Activated CD4-positive, alpha-beta T cell treated with anti-CD3 and anti-CD28 coated beads, Interleukin-2, amount 50 U/mL, for 24 hours (primary cell): ENCODE measurements around the gene LRRC42.

ENCODE experiments used
- DNase-seq, 2 donors: peaks; one replicate each; pipeline ENCODE4 v3.0.0-alpha.2; 2020; ENCODE audit warnings: low read depth in 1 of 2, low spot score in 1 of 2

Gene LRRC42

DNA sequence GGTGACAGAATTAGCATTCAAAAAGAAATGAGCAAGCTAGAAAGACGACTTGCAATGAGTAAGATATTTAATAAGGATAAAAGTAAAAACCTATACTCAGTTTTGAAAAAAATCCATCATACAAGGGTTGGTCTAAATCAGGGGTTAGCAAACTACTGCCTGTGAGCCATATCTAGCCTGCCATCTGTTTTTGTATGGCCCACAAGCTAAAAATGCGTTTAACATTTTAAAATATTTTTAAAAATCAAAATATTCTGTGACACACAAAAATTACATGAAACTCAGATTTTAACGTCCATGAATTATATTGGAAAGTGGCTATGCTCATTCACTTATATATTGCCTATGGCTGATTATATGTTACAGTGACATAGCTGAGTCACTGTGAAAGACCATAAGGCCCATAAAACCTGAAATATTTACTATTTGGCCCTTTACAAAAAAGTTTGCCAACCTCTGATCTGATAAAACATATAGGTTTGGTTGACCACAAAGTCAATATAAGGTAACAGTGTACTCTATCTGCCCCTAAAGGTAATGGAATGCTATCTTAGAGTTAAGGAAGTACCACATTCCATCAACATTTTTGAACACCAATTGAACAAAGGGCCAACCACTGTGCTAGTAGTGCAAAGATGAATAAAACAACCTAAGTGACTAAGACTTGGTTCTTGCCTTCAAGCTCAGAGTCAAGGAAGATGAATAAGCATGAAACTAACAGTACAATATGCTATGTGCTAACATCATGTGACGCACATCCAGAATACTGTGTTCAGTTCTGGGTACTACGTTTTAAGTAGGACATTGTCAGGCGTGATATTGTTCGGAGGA is 3.8 kb upstream of the LRRC42 start:
- no peak for DNase-seq

DNA sequence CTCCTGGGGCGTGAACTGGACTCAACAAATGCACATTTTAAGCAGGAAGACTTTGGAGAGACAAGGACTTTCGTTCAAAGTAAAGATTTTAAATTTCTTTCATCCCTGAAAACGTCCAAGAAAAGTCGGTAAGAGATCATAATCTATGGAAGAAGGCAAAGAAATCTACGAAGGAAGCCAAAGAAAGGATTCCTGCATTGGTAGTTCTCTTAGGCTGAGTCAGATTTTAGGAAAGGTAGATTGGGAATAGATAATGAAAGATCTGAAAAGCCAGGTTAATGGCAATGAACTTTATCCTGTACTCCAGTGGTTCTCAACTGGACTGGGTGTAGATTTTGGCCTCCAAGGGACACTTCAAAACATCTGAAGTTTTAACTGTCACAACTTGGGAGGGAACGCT is 3.1 kb upstream of the LRRC42 start:
- DNase-seq, result no peak

DNA sequence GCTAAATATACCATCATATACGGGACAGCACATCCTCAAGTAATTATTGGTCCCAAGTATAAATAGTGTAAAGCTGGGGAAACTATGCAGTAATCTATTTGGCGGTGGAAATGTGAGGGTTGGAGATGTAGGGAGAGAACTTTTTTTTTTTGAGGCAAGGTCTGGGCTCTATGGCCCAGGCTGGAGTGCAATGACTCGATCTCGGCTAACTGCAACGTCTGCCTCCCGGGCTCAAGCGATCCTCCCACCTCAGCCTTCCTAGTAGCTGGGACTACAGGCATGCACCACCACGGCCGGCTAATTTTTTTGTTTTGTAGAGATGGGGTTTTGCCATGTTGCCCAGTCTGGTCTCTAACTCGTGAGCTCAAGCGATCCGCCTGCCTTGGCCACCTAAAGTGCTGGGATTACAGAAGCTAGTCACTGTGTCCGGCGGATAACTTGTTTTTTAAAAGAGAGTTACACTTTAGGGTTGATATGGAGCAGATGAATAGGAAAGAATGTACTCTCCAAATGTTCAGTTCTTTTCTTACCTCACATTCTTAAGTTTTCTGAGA is 2.6 kb upstream of the LRRC42 start:
- no peak for DNase-seq

DNA sequence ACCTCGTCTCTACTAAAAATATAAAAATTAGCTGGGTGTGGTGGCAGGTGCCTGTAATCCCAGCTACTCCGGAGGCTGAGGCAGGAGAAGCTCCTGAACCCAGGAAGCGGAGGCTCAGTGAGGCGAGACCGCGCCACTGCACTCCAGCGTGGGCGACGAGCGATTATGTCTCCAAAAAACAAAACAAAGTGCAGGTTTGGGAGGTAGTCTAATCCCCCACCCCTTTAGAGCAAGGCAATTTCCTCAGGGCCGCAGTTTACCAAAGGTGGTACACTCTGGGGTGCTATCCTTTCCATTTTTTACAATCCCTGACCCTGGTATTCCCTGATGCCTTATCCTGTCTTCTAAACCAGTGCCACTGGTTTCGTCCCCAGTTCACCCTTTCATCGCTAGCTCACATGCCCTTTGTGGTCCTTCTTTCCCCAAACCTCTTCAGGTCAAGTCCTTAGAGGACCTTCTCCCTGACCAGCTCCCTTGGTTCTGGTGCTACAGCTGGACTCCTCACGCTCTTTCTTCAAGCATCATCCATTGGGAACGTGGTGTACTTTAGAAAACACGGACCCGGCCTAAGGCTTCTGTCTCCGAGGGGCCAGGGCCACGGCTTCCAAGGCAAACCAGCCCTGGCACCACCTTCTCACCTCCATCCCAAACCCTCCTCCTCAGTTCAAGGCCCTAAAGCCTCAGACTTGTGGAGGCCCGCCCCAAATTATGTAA is 1.5 kb upstream of the LRRC42 start:
- DNase-seq, result no peak

DNA sequence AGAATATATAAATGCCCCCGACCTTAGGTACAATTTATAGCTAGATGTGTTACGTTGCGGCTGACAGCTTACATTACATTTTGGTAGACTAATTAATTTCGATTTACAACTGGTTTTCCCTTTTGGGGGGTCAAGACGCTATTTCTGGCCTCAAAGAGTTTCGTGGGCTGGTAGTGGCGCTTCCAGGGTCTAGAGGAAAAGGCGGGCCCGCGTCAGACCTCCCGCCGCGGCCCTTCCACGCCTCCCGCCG is 1.0 kb upstream of the LRRC42 start:
- DNase-seq, result no peak

DNA sequence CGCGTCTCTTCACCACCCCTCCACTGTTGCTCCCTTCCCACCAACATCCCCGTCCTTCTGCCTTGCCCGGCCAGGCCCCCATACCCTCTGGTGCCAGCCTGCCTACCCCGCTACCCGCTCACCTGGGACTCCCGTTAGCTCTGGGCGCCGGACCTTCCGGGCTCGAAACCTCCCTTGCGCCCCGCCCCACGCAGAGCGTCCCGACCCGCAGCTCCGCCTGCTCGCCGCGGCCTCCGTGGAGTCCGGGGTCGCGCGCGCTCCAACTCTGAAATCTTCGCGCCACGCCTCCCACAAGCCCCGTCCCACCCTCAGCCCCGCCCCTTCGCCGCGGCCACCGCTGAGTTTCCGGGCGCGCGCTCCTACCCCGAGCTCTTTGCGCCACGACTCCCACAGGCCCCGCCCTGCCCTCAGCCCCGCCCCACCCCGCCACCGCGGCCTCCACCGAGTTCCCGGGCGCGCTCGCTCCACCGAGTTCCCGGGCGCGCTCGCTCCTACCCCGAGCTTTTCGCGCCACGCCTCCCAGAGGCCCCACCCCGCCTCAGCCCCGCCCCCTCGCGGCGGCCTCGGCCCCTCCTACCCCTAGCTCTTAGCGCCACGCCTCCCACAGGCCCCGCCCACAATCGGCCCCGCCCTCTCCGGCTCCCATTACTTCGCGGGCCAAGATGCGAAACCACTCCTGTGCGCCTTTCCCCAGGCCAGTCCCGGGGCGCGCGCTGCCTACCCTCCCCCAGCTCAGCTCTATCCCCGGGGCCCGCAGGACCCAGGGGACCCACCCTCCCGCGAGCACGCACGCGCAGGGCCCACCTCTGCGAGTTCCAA is 508 bp upstream of the LRRC42 start, which contains the start of gene IFT25:
TSS of gene IFT25 (minus strand) at position 267 of the 819 bp plus-strand sequence. CDS start 5,617 bp downstream, outside the sequence.
- peak; percentile 96 to 100 for DNase-seq

DNA sequence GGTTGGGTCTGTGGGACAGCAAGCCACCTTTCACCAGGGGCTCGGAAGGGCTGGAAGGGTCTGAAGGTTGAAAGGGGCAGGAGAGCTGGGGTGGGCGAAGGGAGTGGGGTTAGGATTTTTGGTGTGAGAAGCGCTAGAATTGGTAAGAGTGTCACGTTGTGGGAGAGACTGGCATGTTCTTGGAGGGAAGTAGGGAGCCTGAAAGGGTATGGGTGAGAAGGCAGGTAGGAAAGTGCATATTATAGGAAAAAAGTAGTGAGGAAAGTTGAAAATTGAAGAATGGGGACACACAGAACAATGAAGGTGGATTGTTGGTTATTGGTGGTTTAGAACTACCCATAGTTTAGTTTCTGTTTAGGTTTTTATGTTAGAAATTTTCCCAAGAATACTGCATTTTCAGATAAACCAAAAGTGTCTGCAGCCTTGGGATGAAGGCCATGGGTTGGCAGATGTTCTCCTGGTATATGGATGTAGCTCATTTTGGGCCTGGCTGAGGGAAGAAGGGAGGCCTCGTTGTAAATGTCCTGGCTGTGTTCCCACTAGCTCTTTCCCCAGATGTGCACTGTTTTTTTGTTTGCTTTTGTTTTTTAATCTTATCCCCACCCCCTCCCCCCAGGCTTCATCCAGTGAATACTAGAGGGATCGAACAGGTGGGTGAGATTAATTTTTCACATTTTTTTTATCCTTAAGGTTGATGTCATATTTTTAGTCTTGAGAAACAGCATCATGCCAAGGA is 1.2 kb downstream of the LRRC42 start:
- DNase-seq, result no peak

DNA sequence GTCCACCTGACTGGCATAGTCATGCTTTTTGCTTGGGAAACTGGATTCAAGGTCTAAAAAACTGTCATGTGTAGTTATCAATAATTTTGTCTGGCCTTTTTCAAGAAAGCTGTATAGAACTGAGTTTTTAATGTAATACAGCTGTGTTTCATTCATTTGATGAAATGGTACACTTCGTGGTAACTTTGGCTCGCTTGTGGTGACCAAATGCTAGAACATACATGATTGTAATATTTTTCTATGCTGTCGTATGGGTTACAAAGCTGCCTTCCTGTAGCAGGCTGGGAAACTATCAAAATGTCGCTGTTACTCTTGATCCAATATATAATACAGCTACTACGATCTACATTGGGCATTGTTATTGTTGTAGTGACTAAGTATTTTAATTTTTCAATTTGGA is 2.1 kb downstream of the LRRC42 start:
- DNase-seq, result no peak

DNA sequence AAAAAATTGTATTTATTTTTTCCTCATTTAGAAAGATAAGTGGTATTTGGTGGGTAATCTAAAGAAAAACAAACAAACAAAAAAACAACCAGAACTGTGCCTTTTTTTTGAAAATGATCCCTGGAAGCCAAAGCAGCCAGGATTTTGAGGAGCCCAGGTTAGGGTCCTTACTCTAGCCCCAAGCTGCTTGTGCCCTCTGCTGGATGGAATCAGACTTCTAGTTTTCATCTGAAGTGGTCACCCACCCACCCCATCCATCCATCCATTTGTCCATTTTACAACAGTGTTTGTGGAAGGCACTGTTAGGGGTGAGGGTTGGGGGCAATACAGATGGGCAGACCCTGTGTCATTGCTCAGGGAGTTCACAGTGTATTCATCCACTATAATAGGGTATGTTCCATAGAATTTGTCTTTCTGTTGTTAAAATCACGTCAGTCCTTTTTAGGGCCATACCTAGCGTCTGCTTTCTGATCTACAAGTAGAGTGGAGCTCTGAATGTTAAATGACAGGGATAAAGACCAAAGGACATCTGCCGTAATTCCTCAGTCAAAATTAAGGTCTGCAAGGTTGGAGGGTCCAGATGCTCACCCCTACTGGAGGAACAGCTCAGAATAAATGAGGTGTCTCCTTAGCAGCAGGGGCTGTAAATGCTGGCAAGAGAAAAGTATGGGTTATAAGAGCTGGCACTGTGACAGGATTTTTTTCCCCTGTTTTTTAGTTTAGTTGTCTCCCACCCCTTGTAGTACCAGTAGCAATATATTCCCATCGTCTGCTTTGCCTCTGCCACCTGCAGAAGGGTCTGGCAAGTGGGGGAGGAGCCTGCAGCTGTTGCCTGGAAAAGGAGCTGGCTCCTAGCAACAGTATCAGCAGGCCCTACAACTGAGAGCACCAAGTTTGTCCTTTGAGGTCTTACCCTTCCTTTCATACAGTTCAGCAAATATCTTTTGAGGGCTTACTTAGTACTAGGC is 3.2 kb downstream of the LRRC42 start:
- no peak for DNase-seq

DNA sequence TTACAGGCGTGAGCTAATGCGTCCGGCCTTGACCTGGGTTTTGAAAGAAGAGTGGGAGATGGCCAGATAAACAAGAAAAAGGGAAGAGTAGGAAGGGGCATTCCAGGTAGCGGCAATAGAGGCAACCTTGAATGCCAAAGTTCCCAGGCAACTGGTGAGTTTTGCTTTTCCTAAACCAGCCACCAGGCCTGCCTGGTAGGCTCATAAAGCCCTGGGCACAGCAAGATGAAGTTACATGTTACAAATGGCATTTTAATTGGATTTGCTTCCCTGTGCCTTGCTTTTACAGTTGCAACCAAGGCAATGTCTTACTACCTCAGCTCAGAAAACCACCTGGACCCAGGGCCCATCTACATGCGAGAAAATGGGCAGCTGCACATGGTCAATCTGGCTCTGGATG is 5.5 kb downstream of the LRRC42 start:
- no peak for DNase-seq

DNA sequence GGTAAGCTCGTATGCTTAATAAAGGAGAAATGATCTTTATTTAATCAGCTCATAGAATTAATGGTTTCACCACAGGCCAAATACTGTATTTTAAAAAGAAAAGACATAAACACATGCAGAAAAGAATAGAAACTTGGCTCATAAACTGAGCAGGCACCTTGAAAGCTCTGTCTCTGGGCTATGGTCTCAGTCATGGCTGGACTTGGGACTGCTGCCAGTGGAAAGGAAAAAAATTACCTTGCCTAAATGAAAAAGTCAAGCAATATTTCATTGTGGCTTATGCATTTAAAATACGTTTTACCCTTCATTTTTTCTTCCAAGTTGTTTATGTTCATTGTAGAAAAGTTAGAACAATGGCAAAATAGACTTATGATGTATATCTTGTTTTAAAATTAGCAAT is 8.0 kb downstream of the LRRC42 start:
- no peak for DNase-seq

DNA sequence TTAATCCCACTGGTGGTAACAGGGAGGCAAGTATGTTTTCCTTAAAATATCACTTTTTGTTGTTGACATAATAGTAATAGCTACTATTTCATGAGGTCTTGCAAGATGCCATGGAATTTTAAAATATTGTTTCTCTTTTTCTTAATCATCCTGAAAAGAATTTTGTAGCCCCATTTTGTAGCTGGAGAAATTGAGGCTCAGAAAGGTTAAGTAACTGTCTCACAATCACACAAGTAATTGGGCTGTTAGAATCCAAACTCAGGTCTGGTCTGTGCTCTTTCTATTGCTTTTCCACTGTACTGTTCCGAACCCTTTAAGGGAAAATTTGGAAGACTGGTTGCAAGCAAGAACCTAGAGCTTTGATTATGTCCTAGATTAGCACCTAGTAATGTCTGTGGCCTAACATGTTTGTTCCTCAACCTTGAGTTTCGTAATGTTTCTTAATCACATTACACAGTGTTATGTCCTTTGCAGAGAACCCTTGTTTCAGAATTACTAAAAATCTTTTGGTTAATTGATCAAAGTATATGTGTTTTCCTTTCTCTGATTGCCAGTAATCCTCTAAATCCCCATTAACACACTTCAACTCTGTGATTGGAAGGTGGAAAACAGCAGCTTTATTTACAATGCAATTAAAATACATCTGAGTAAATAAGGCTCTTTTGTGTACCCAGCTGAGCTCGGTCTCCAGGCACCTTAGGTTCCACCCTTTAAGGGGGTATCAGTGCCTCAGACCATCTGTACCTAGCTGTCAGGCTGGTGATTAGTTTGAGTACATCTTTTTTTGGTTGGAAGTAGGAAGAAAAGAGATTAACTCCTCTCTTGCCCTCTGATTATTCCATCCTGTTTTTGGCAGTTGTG is 10.4 kb downstream of the LRRC42 start:
- no peak for DNase-seq

DNA sequence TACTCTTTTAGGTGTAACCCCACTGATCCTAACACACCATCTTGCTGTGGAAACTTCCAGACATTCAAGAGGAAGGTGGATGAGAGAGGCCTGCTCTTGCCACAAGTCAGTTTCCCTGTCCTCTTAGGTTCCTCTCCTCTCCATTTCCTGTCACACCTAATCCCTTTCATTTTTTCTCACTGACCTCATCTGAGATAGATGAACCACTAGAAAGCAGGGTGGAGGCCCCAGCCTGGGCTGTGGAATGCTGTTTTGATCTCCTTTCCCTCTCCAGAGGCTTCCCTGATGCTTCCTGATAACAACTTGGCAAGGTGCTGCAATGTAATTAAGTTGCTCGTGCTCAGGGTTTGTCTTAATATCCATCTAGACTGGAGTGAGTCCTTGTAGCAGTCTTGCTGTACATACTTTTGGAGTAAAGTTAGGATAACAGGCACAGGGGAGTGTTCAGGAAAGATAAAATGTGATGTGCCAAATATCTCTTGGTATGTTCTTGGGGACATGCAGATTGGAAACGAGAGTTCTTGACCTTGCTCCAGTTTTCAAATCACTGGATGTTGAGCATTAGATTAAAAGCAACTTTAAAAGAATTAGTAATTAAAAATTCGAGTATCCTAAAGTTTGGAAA is 11.2 kb downstream of the LRRC42 start:
- DNase-seq, result no peak

DNA sequence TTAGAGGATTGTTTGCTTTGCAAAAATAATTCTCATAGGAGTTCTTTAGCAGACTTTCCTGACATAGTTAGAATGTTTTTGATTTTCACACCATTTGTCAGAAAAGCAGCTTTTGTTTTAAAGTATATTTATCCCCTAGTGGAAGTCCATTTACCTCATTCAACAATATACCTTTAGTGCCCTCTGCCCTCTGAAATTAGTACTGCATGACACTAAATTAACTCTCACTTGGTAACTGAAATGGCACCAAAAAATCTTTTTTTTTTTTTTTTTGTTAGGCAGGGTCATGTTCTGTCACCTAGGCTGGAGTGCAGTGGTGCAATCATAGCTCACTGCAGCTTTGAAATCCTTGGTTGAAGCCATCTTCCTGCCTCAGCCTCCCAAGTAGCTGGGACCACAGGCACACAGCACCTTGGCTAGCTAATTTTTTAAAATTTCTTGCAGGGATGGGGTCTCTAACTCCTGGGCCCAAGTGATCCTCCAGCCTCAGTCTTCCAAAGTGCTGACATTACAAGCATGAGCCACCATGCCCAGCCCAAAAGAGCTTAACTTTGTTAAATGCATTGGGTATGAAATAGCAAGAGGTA is 13.6 kb downstream of the LRRC42 start:
- peak in 1 of 2 donors; percentile 24 for DNase-seq

DNA sequence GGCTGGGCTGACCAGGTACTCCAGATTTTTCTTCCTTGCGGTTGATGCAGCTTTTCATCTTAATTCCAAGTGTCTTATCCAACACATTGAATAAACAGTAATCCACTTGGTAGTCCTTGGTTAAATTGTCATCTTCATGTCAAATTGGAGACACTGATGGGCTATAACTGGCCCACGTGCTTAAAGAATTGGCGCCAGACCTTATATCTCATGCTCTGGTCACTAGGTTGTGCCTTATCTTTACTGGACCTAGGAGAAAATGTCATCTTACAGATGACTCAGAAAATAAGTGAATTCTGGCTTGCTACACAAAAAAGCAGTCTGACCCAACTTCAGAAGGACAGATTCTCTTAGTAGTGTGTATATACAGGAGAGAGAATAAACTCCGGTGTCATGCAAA is 16.2 kb downstream of the LRRC42 start:
- no peak for DNase-seq

DNA sequence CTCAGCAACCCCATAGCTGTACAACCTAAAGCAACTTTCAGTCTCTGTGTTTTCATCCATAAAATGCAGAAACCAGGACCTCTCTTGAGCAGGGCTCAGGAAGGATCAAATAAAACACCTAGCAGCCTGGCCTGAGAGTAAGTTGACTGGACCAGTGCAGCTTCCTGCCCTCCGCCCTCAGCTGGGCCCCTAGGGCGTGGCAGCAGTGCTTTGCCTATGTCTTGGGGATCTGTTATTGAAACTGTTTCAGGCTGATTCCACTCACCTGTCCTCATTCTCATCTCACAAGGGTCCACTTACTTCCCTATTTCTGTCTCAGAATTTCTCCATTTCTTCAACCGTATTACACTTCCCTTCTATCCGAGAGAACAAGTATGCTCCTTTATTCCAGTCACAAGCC is 17.3 kb downstream of the LRRC42 start:
- no peak for DNase-seq

DNA sequence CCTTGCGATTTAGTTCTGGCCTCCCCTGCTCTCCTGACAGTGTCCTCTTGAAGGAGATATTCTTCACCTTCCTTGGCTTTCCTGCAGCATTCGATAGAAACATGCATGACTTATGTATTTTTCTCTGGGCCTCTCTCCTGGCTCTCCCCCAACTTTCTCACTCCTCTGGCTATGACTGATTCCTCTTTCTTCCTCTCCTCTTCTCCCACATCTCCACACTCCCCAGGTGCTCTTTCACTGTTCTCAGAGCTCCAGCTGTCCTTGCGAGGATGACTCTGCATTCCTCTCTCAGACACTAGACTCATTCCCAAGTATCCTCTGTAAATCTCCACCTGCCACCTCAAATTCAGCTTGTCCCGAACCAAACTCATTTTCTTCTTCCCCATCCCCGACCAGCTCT is 18.0 kb downstream of the LRRC42 start:
- DNase-seq, result no peak

DNA sequence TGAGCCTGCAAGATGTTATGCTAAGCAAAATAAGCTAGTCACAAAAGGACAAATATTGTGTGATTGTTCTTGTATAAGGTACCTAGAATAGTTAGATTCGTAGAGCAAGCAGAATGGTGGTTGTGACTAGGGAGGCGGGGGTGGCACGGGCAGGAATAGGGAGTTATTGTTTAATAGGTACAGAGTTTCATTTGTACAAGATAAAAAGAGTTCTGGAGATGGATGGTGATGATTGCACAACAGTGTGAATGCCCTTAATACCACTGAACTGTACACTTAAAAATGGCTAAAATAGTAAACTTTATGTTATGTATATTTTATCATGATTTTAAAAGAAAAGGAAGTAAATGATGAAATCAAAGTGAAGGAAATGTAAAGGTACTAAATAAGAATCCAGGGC is 20.6 kb downstream of the LRRC42 start:
- no peak for DNase-seq
